HG03159 (cell line): ENCODE results near the gene LRBA.

Experiments used
- ATAC-seq: cut with Tn5 transposase; IDR thresholded peaks from one replicate; pipeline ENCODE4 v1.9.1; 2021; ENCODE audit warnings: mild to moderate bottlenecking, moderate library complexity; ENCODE audit not compliant: unreplicated experiment

Gene LRBA

GRCh38 chr4:150354214-150354796 is 660.8 kb downstream of the LRBA start:
- ATAC-seq: no peak

DNA sequence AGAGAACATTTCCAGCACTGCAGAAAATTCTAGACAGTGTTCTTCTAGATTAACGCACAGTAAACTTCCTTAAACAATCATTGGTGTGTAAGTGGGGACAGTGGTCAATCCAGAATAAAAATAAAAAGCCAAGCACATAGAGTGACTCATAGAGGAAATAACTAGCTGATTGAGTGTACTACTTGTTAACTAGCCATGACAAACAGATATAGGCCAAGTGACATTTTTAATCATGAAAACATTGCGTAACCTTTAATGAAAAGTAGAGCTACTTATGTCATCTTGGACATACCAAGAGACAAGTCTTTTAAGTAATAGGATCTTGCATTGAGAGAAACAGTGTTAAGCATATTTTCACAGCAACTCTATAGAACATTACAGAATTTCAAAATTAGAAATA is 667.0 kb downstream of the LRBA start:
- no peak for ATAC-seq

- no peak for ATAC-seq
These were observed 669.8 kb downstream of the LRBA start for GRCh38 chr4:150345207-150345744.

- ATAC-seq: no peak
These were observed 671.3 kb downstream of the LRBA start for GRCh38 chr4:150343796-150344195.

GRCh38 chr4:150342945-150343344 is 672.1 kb downstream of the LRBA start:
- ATAC-seq: no peak

GRCh38 chr4:150337734-150338133 is 677.4 kb downstream of the LRBA start:
- no peak for ATAC-seq

- no peak for ATAC-seq
These were observed 678.2 kb downstream of the LRBA start for GRCh38 chr4:150336676-150337412.

DNA sequence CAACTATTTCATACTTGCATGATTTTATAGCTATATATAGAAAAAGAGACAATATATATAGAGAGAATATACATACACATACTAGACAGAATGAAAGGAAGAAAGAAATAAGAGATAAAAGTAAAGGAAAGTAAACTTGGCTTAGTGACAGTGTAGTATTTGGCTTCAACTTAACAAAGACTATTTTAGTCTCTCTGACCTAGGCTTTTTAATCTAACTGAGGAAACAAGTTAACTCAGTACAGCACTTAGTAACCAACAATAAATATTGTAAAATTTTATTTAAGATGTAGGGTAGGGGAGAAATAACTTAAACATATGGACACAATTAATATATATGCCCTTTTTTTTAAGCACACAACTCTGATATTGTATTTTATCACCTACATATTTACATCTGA is 682.1 kb downstream of the LRBA start:
- ATAC-seq: no peak

DNA sequence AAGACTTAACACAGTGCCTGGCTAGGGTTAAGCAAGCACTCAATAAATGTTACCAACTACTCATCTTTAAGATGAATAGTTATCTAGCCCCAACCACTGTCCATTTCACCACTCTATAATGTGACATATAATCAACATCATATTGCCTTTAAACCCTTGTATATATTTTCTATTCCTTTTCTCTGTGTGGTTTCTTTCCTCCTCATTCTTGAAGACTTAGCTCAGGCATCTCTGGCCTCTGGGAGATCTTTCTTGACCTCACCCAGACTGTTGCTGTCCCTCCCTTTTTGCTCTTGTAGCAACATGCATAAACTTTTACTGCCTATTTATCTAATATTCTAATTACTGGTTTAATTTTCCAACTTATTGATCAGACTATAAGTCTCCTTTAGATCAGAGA is 683.0 kb downstream of the LRBA start:
- ATAC-seq: no peak

- no peak for ATAC-seq
These were observed 685.7 kb downstream of the LRBA start for GRCh38 chr4:150329373-150329772.

- no peak for ATAC-seq
These were observed 686.6 kb downstream of the LRBA start for GRCh38 chr4:150328496-150328895.

DNA sequence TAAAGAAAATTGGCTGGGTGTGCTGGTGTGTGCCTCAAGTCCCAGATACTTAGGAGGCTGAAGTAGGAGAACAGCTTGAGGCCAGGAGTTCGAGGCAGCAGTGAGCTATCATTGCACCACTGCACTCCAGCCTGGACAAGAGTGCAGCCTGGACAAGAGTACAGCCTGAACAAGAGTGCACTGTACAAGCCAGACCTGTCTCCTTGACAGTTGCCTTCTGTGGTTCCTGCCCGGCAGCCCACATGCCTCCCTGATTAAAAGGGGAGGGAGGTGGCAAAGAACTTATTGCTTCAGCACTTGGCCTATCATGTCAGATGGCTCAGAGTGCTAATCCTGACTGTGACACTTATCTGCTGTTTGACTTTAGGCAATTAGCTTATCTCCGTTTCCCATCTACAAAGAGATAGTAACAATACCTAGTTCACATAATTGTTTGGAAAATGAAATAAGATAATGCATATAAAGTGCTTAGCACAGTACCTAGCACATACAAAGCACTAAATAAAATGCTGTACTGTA is 687.8 kb downstream of the LRBA start:
- ATAC-seq: no peak

DNA sequence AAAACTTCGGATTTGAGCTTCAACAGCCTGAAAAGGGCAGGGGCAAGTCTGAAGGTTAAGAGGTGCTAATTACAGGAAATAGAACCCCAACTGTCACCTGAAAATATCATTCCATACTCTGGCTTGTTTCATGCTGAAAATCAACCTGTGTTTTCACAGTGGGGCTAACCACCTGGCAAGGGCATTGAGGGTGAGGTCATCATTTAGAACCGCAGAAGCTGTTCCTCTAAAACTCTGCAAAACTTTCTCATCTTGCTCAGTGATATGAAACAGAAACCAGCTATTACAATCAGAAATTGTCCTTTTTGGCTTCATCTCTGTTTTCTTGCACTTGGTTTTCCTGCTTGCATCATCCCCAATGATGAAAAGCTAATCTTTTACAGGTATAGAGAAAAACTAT is 689.2 kb downstream of the LRBA start:
- ATAC-seq: peak; percentile 87

- no peak for ATAC-seq
These were observed 691.4 kb downstream of the LRBA start for GRCh38 chr4:150323406-150324325.

DNA sequence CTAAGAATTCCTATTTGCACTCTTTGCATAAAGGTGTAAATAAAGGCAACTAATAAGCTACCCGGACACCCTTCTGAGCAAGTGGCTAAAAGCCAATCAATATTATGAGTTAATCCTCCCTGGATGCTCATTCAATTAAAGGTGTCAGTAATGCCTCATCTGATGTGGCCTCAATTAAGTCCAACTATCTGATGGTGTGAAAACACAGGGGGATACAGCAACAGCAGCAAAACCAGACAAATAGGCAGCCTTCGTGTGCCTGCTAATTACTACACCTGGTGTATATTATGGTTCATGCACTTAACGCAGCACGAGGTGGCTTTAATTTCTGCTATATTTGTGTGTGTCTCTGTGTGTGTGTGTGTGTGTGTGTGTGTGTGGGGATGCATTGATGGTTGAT is 692.4 kb downstream of the LRBA start:
- ATAC-seq: no peak

- ATAC-seq: no peak
These were observed 694.0 kb downstream of the LRBA start for GRCh38 chr4:150321113-150321512.

DNA sequence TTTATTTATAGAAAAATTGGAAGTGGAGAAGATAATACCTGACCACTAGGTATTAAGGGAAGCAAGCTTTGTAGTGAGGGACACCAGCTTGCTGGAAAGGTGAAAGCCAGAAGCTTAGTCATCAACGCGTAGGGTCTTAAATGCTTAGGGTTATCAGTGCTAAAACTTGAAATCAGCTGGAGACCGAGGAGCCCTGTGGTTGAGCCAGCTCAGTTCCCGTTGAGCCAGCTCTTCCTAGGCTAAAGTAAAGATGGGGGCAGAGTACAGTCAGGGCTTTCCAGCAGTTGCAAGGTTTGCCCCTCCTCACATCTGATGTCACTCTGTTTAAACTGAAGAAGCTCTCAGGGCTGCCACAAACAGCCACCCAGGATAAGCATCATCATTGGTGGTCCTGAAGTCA is 696.1 kb downstream of the LRBA start:
- no peak for ATAC-seq

- ATAC-seq: no peak
These were observed 696.6 kb downstream of the LRBA start for GRCh38 chr4:150318527-150318926.

DNA sequence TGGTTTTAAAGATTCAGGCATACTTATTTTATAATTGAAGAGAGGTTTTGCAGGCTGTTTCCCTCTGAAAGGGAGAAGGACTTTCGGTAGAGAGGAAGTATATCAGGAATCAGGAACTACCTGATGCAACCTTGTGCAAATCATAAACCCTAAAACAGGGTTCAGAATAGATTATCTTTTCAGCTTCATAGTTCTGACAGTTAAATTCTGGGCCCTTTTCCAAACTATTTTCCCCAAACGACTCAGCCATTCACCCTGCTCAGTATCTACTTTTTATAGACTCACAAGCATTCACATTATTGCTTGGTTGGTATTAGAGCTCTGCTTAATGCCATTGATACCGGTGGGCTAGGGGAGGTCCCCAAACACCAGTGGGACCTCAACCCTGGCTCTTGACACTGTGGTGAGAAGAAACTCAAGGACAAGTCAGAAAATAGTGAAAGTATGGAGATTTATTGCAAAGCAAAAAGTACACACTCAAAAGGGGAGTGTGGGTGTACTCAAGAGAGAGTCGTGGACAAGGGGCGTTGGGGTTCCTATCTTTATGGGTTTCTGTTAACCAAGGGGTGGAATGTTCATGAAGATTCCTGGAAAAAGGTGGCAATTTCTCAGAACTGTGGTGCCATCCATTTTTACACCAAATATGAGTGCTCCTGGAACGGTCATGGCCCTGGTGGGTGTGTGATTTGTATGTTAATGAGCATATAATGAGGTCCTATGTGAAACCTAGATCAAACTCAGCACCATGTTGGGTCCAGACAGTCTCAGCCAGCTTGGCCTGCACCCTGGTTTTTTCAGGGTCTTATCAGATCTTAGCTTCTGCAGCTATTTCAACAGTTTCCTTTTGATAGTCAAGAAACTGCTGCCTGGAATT is 698.5 kb downstream of the LRBA start:
- ATAC-seq: no peak

GRCh38 chr4:150315691-150316090 is 699.4 kb downstream of the LRBA start:
- no peak for ATAC-seq
